GM19438 (cell line): ENCODE measurements around the gene ANGPTL1.

Experiments used
- ATAC-seq: cut with Tn5 transposase; IDR thresholded peaks from one replicate; pipeline ENCODE4 v1.9.1; 2021; ENCODE audit warnings: low read depth; ENCODE audit not compliant: unreplicated experiment

ANGPTL1 gene

DNA sequence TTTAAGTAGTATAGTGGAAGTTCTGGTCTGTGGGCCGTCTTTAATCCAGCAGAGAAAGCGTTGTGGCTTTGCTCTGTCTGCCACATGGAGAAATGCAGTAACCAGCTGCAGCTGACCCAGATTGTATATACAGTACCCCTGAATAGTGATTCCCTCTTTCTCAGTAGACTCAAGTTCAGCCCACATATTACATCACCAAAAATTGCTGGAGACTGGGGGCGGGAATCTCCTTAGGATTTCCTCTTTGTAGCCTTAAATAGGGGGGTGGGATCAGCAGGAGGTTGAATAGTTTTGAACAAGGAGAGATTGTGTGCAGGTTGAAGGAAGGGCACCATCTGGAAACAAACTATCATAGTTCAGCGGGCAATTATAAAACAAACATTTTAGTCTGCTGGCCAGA is at the start of gene ANGPTL1:
ANGPTL1 (minus strand) TSS at position 134 of the 400 bp plus-strand sequence. CDS start 5,301 bp downstream, outside the sequence.
- ATAC-seq, result no peak

- ATAC-seq, result no peak
Measured at GRCh38 chr1:178919581-178919980, 48.7 kb upstream of the ANGPTL1 start.

GRCh38 chr1:178918955-178919354 is 48.1 kb upstream of the ANGPTL1 start:
- ATAC-seq, result no peak

GRCh38 chr1:178918308-178918707 is 47.4 kb upstream of the ANGPTL1 start:
- no peak for ATAC-seq

GRCh38 chr1:178916448-178917174 is 45.7 kb upstream of the ANGPTL1 start:
- no peak for ATAC-seq

GRCh38 chr1:178912597-178912996 is 41.7 kb upstream of the ANGPTL1 start:
- no peak for ATAC-seq

- ATAC-seq, result no peak
Measured at GRCh38 chr1:178910023-178910422, 39.1 kb upstream of the ANGPTL1 start.

- ATAC-seq, result no peak
Measured at GRCh38 chr1:178908358-178908757, 37.5 kb upstream of the ANGPTL1 start.

DNA sequence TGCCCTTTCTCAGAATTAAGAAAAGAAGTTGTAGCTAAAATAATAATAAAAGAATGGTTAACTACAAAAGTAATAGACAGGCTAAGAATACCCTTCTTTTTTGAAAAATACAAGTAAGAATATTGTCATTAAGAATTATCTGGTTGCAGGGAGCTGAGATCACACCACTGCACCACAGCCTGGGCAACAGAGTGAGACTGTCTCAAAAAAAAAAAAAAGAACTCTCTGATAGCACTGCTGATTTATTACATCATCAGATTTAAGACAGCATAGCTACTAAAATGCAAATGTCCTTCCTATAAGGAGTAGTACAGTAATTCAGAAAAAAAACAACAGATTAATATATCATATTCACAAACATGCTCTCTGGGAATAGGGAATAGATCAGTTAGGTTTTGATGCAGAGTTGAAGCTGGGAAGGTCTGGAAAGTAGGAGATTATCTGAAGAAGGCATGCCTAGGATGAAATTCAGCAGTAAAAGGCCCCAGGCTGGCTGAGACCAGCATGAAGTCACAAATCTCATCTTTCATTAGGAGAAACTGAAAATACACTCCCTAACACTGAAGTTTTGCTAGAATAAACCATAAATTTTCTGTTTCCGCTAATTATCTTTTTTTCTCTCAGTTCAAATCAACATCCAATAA is 30.7 kb upstream of the ANGPTL1 start:
- no peak for ATAC-seq

DNA sequence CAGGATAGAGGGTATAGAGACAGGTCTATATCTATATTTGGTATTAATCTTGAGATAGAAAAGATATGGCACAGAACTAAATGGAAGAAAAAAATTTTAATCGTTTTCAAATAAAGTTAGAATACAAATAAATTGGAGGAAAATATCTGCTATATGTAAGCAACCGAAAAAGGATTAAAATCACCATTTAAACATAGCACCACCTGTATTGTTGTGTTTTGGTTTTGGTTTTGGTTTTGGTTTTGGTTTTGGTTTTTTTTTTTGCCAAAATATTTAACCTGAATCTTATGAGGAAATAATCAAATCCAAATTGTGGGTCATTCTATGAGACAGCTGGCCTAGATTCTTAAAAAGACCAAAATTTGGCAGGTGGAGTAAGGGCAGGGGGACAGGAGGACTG is 28.5 kb upstream of the ANGPTL1 start:
- ATAC-seq, result no peak

- ATAC-seq, result no peak
Measured at GRCh38 chr1:178898401-178898800, 27.5 kb upstream of the ANGPTL1 start.

GRCh38 chr1:178895928-178896327 is 25.1 kb upstream of the ANGPTL1 start:
- no peak for ATAC-seq

DNA sequence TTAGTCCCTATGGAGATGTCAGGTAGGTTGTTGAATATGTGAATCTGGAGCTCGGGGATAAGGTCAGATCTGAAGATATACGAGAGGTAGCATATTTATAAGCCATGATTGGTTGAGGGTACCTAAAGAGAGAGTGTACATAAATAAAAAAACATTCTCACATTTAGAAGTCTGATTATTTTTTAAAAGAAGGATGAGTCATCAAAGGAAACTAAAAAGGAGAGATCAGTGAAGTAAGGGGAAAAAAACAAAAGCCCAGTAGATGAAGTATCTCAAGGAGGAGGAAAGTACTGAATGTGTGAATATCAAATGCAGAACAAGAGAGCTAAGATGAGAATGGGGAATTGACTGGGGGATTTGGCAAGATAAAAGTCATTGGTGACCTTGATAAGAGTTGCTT is 15.7 kb upstream of the ANGPTL1 start:
- no peak for ATAC-seq

DNA sequence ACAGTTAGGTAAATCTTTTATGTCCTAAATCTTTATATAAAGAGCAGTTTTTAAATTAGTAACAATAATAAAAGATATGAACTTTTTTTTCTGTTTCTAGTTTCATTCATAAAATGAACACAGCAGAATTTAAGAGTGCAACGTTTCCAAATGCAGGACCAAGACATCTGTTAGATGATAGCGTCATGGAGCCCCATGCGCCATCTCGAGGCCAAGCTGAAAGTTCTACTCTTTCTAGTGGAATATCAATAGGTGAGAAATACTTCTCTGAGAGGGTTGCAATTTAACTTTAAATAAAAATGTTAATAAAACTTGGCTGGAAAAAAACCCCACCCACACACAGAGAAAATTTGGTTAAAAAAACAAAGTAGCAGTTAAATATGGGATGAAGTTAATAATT is 15.0 kb upstream of the ANGPTL1 start:
- no peak for ATAC-seq

DNA sequence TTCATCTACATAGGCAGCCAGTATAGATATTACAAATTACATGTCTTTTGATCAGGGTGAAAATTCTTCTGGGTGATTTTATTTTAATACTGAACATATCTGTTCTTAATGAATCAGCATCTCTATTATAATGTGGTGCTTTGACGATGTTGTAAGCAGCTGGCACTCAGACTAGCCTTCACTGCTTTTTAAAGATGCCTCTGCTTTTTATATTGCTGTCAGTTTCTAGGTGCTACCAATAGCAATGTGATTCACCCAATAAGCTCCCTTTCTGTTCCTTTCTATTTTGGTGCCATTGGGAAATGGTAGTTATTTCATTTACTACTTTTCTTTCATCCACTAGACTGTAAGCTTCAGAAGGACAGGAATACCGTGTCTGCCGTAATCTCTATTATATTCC is 11.1 kb upstream of the ANGPTL1 start:
- no peak for ATAC-seq

GRCh38 chr1:178877896-178878295 is 7.0 kb upstream of the ANGPTL1 start:
- ATAC-seq, result no peak

GRCh38 chr1:178875936-178876335 is 5.1 kb upstream of the ANGPTL1 start:
- no peak for ATAC-seq

DNA sequence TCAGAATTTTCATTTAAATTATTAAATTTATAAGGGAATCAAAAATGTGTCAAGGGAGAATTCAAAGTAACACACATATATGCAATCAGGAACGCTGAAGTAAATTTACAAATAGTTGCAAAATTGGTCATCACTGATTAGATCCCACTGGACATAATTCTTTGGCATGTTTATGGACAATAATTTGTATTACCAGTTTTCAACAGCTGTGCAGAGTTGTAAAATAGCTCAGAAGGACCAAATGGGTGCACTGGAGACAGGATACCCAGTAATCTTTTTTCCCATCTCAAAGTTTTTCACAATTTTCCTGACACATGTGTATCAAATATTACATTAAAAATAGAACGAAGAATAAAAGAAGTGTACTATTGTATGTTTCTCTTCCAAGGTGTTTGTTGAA is 4.1 kb upstream of the ANGPTL1 start:
- ATAC-seq, result no peak

GRCh38 chr1:178871551-178872320 is 859 bp upstream of the ANGPTL1 start:
- ATAC-seq, result no peak

GRCh38 chr1:178870221-178870620 is 656 bp downstream of the ANGPTL1 start:
- no peak for ATAC-seq

DNA sequence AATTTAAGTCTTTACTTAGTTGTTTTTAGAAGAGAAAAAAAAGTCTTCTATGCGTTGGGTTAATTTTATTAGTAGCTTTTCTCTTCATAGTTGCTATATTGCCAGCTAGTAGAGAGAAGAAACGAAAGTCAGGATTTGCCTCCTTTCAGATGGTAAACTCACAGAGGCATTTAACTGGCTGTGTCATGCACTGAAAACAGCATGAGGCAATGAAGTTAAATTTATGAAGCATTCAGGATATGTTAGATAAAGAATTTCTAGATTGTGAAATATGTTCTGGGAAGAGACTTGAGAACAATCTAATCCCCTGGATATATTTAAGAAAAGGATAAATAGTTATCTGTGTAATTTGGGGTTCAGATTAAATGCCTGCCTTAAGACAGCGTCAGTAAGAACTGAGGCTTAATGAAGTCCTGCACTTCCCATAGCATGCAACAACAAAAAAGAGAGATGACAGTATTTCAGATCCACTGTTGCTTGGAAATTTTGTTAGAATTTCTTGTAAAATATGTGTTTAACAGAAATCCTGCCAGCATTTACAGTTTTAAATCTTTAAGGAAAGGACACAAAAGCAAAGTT is 1.7 kb downstream of the ANGPTL1 start:
- no peak for ATAC-seq
